H1 (cell line): Measurements from ENCODE around the gene METTL1. TPM values are rescaled to one million over a fixed set of nuclear protein-coding genes. Genes with fewer than 3 reads are reported as not detected.

ENCODE experiments used
- ASH2L ChIP-seq: fragments of 200-600, 300-600 bp; sonication (generic); IDR thresholded peaks from one replicate; pipeline ENCODE4 v1.7.1; 2017; ENCODE audit warnings: low read length
- BACH1 ChIP-seq: IDR thresholded peaks from 2 replicates; pipeline ENCODE4 v1.6.1; 2012; ENCODE audit warnings: low read length, improper control_type of control experiment
- BCL11A ChIP-seq, 2 experiments: IDR thresholded peaks; one replicate each; pipeline ENCODE4 v1.6.1; 2011; ENCODE audit warnings: low read depth in 2 of 2, low read length in 2 of 2, mild to moderate bottlenecking in 2 of 2
- FOSL1 ChIP-seq: IDR thresholded peaks from 2 replicates; pipeline ENCODE4 v1.6.1; 2011; ENCODE audit warnings: mild to moderate bottlenecking, low read depth, low read length, moderate library complexity; ENCODE audit not compliant: insufficient read depth
- GABPA ChIP-seq: IDR thresholded peaks from 2 replicates; pipeline ENCODE4 v1.6.1; 2011; ENCODE audit warnings: mild to moderate bottlenecking, low read length, moderate library complexity, borderline replicate concordance; ENCODE audit not compliant: insufficient read depth
- MAFK ChIP-seq: IDR thresholded peaks from 2 replicates; pipeline ENCODE4 v1.6.1; 2012; ENCODE audit warnings: low read depth, mild to moderate bottlenecking, improper control_type of control experiment, low read length
- POLR2AphosphoS5 ChIP-seq: IDR thresholded peaks from 2 replicates; pipeline ENCODE4 v1.6.1; 2011; ENCODE audit warnings: low read depth, low read length
- SIRT6 ChIP-seq: IDR thresholded peaks from one replicate; pipeline ENCODE4 v1.7.1; 2012; ENCODE audit warnings: low read length, inconsistent platforms
- SP1 ChIP-seq: IDR thresholded peaks from 2 replicates; pipeline ENCODE4 v1.6.1; 2011; ENCODE audit warnings: low read depth, low read length
- SP4 ChIP-seq: IDR thresholded peaks from 2 replicates; pipeline ENCODE4 v1.6.1; 2012; ENCODE audit warnings: low read length, inconsistent platforms
- polyA plus RNA-seq, 7 experiments: library from polyadenylated mRNA; depleted of rRNA in 3 of 7; stranded (reverse) in 5 of 7; unstranded in 2 of 7; fragments of >200 nt in 5 of 7; fragments of 200-250 nt in 2 of 7; gene quantifications; 1 replicate in 5 of 7; 2 replicates in 1 of 7; 4 replicates in 1 of 7; pipeline versions ENCODE4 v1.2.1 to v1.2.3, GENCODE V29; 2011 to 2013; ENCODE audit warnings: missing spikeins in 2 of 7, mixed read lengths in 2 of 7
- total RNA-seq: library from RNA; stranded (reverse); fragmentation: NEBNext Ultra II Directional; extraction: Animal tissue kit (Norgen Biotek cat#: 25700); gene quantifications from 2 replicates; pipeline ENCODE4 v1.2.1, GENCODE V29; 2021
- TF ChIP-seq, protein P1 (sequence below): IDR thresholded peaks from 2 replicates; pipeline ENCODE4 v1.6.1; 2011; ENCODE audit warnings: low read length, improper control_type of control experiment

Gene METTL1
- total and polyA plus RNA-seq, 2 of the 8 experiments (the other 6 are each of a cell fraction or from before 2014, with no cell fraction given), result 40.5 to 46.0 TPM

DNA sequence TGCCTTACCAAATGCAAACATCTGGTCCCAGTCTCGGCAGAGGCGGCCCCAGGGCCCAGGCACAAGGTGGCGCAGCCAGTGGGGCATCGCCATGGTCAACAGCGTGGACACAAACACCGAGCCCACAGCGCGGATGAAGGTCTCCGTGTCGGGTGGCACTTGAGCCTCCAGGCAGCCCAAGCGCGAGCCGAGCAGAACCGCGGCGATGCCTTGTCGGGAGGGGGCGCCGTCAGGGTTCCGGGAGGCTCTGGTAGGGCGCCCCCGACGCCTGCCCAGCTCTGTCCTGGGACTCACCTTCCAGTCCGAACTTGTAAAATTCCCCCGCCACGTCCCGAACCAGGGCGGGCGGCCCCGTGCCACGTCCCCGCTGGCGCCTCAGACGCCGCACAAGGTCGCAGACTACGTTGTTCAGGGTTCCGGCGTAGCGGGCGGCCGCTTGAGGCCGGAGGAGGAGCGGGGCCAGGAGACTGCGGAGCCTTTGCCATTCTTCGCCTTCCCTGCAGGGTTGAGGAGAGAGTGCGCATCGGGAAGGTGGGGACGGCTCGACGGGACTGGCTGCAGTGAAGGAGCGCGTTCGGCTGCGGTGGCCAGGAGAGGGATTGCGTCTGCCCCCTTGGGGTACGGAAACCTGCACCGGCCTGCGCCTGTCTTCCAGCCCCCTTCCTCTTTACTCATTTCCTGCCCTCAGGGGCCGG is 6.8 kb downstream of the METTL1 start (continued):
- no peak for TF ChIP-seq BCL11A (IDR thresholded peaks at IDR 0.05; ENCODE audit: low read depth in 2 of 2, low read length in 2 of 2)
- TF ChIP-seq MAFK, result no peak
- no peak for TF ChIP-seq SP4
- TF ChIP-seq, protein P1, sequence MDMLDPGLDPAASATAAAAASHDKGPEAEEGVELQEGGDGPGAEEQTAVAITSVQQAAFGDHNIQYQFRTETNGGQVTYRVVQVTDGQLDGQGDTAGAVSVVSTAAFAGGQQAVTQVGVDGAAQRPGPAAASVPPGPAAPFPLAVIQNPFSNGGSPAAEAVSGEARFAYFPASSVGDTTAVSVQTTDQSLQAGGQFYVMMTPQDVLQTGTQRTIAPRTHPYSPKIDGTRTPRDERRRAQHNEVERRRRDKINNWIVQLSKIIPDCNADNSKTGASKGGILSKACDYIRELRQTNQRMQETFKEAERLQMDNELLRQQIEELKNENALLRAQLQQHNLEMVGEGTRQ, result no peak
- peak; percentile 70 for TF ChIP-seq POLR2AphosphoS5
- peak; percentile 47; the same call in 1 of the 2 replicates for TF ChIP-seq GABPA
- no peak for TF ChIP-seq BACH1
- TF ChIP-seq ASH2L, result peak; percentile 84
- TF ChIP-seq FOSL1, result no peak
- 0 out of 2 replicates have a peak, but pooled peaks have one; percentile 28 for TF ChIP-seq SP1
- TF ChIP-seq SIRT6, result no peak
- TF ChIP-seq, all 59 proteins: peak for 18
